PFSK-1 (cell line): Measurements from ENCODE around the gene ADAMTS7.

ENCODE experiments used
- FOXP2 ChIP-seq: optimal IDR thresholded peaks from 2 replicates; pipeline ENCODE3; 2011; ENCODE audit warnings: borderline replicate concordance, control low read depth, inconsistent platforms; ENCODE audit not compliant: insufficient read depth; ENCODE audit errors: extremely low read length, extremely low read depth
- POLR2AphosphoS5 ChIP-seq: IDR thresholded peaks from 2 replicates; pipeline ENCODE4 v1.6.1; 2012; ENCODE audit warnings: low read depth, mild to moderate bottlenecking, control low read depth, low read length, moderate library complexity
- SIN3A ChIP-seq: IDR thresholded peaks from 2 replicates; pipeline ENCODE4 v1.6.1; 2012; ENCODE audit warnings: mild to moderate bottlenecking, low read length, moderate library complexity, borderline replicate concordance; ENCODE audit not compliant: insufficient read depth
- TAF1 ChIP-seq: IDR thresholded peaks from 2 replicates; pipeline ENCODE4 v1.6.1; 2012; ENCODE audit warnings: low read length, control low read depth, borderline replicate concordance; ENCODE audit not compliant: insufficient read depth
- TF ChIP-seq, protein P1 (sequence below), 2 experiments: IDR thresholded peaks; 2 replicates each; pipeline versions ENCODE4 v1.6.1 to v1.8.0; 2011 to 2012; ENCODE audit warnings: low read depth in 2 of 2, low read length in 2 of 2, control low read depth in 1 of 2, inconsistent platforms in 1 of 2, mild to moderate bottlenecking in 1 of 2, moderate library complexity in 1 of 2; ENCODE audit not compliant: insufficient read depth in 1 of 2

Gene ADAMTS7

DNA sequence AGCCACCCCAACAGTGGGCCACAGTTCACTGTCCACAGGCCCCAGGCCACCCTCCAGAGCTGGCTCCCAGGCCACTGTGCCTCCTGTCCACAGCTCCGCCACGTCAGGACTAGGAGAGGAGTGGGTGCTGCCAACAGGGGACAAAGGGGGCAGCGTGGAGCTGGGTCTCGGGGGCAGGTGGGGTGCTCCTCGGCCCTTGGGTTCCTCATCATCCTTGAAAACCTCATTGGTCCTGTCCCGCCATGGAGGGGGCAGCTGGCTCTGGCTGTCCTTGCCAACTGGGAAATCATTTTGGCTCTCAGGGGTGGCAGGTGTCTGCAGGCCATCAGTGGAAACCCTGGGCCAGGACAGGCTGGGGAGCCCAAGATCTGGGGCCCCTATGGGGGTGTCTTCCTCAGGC is 45.2 kb downstream of the ADAMTS7 start:
- TF ChIP-seq FOXP2 (no peak), TAF1 (no peak), POLR2AphosphoS5 (no peak), SIN3A (no peak)
- TF ChIP-seq, protein P1, sequence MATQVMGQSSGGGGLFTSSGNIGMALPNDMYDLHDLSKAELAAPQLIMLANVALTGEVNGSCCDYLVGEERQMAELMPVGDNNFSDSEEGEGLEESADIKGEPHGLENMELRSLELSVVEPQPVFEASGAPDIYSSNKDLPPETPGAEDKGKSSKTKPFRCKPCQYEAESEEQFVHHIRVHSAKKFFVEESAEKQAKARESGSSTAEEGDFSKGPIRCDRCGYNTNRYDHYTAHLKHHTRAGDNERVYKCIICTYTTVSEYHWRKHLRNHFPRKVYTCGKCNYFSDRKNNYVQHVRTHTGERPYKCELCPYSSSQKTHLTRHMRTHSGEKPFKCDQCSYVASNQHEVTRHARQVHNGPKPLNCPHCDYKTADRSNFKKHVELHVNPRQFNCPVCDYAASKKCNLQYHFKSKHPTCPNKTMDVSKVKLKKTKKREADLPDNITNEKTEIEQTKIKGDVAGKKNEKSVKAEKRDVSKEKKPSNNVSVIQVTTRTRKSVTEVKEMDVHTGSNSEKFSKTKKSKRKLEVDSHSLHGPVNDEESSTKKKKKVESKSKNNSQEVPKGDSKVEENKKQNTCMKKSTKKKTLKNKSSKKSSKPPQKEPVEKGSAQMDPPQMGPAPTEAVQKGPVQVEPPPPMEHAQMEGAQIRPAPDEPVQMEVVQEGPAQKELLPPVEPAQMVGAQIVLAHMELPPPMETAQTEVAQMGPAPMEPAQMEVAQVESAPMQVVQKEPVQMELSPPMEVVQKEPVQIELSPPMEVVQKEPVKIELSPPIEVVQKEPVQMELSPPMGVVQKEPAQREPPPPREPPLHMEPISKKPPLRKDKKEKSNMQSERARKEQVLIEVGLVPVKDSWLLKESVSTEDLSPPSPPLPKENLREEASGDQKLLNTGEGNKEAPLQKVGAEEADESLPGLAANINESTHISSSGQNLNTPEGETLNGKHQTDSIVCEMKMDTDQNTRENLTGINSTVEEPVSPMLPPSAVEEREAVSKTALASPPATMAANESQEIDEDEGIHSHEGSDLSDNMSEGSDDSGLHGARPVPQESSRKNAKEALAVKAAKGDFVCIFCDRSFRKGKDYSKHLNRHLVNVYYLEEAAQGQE (IDR thresholded peaks at IDR 0.05; ENCODE audit: insufficient read depth in 1 of 2, low read depth in 2 of 2, low read length in 2 of 2) = no peak

DNA sequence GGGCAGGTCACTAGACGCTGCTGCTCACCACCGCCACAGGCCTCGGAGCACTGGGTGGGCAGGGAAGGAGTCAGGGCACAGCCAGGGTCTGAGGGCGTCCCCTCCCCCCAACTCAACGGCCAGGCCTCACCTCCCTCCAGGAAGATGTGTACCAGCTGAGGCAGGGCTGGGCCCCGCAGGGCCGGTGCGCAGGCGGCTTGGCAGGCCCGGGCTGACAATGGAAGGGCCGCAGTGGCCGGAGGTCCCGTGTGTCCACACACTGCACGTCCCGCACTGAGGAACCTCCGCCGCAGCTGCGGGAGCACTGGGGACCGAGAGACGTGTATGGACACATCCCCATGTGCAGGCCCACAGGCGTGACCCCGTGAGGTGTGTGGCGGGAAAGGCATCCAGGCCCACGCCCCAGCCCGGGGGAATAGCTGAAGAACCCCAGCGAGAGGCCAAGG is 47.4 kb downstream of the ADAMTS7 start:
- TF ChIP-seq TAF1 (no peak), FOXP2 (no peak), SIN3A (no peak), POLR2AphosphoS5 (no peak)
- TF ChIP-seq, protein P1 (IDR thresholded peaks at IDR 0.05; ENCODE audit: insufficient read depth in 1 of 2, low read depth in 2 of 2, low read length in 2 of 2) = no peak

DNA sequence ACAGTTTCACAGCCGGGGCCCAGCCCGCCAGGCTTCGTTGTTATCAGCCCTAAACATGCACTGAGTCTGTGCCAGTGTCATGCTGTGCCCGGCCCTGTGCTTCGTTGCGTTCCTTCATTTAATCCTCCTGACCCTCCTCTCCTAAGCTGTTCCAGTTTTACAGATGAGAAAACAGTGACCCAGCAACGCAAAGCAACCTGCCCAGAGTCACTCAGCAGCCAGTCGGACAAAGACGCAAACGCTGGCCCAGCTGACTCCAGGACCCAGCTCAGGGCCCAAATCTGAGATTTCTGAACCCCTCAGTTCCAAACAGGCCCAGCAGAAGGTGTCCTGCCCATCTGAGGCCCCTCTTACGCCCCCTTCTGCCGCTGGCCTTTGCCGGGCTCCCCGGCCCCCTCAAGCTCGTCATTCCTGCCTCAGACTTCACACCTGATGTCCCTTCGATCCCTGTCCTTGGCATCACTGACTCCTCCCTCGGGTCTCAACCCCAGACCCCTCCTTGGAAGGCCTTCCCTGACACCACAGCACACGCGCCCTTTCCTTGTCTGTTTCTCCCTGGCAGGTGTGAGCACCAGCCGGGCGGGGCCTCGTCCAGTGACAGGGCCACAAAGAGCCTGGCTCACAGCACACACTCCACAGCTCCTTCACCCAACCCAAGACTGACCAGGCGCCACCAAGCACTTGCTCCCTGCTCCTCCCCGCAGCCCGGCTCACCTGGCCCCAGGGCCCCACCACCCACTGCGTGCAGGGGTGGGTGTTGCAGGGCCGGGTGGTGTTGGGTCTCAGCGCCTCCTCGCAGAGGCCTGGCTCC is 48.1 kb downstream of the ADAMTS7 start:
- no peak for TF ChIP-seq TAF1
- no peak for TF ChIP-seq SIN3A
- no peak for TF ChIP-seq FOXP2
- TF ChIP-seq, protein P1 (IDR thresholded peaks at IDR 0.05; ENCODE audit: insufficient read depth in 1 of 2, low read depth in 2 of 2, low read length in 2 of 2) = no peak
- TF ChIP-seq POLR2AphosphoS5 = no peak

DNA sequence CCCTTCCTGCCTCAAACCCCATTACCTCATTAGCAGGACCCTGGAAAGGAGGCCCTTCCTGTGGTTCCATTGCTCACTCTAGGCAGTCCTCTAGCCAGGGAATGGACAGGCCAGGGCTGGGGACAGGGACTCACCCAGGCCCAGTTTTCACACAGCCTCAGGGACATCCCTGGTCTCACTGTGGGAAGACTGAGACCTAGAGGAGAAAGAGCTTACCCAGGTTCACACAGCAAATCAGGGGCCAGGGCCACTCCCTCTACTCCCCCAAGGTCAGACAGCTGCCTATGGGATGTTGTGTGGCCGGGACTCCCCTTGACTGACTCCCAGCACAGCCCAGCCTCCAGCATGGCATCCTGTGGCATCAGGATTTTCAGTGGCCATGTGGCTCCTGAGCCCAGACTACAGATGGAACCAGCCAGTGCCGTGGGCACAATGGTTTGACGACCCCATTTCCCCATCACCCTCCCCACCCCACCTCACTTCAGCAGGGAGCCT is 49.3 kb downstream of the ADAMTS7 start:
- TF ChIP-seq, protein P1 (IDR thresholded peaks at IDR 0.05; ENCODE audit: insufficient read depth in 1 of 2, low read depth in 2 of 2, low read length in 2 of 2) = no peak
- no peak for TF ChIP-seq TAF1

DNA sequence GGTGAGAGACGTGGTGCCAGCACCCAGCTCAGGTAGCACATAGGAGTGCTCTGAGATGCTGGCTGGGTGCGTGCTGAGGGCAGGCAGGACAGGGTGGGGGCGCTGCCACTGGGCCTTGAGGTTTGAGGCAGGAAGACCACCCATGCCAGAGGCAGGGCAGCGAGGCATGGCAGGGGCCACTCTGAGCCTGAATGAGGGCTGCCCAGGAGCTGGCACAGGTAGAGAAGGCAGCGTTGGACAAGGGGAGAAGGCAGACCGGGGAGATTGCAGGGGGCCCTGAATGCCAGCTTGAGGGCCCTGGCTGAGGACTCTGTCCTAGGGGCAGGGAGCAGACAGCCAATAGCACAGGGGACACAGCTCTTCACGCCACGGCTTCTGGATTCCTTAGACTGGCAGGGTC is 50.2 kb downstream of the ADAMTS7 start:
- TF ChIP-seq FOXP2 (no peak), TAF1 (no peak), SIN3A (no peak), POLR2AphosphoS5 (no peak)
- TF ChIP-seq, protein P1 (IDR thresholded peaks at IDR 0.05; ENCODE audit: insufficient read depth in 1 of 2, low read depth in 2 of 2, low read length in 2 of 2) = no peak
